Memory B cell (primary cell): ENCODE data around the gene KRT23.

Experiments
- ATAC-seq: fragments of 150-1000 bp; cut with Tn5 transposase; 2 replicates; pipeline ENCODE4 v1.10.0; 2021; ENCODE audit warnings: low read depth, mild to moderate bottlenecking, moderate library complexity
- DNase-seq, 2 donors: peaks; one replicate each; pipeline ENCODE4 v3.0.0; 2022; ENCODE audit warnings: low spot score in 2 of 2
- H3K27ac Mint-ChIP-seq: one replicate; pipeline ENCODE4 v1.8.0; 2022; ENCODE audit warnings: mild to moderate bottlenecking, moderate library complexity, mixed read lengths
- H3K27me3 Mint-ChIP-seq: one replicate; pipeline ENCODE4 v1.8.0; 2022; ENCODE audit warnings: mixed read lengths
- H3K36me3 Mint-ChIP-seq: one replicate; pipeline ENCODE4 v1.8.0; 2022; ENCODE audit warnings: mild to moderate bottlenecking, mixed read lengths
- H3K4me1 Mint-ChIP-seq: one replicate; pipeline ENCODE4 v1.8.0; 2022; ENCODE audit warnings: mixed read lengths
- H3K4me3 Mint-ChIP-seq: one replicate; pipeline ENCODE4 v1.8.0; 2022; ENCODE audit warnings: mild to moderate bottlenecking, moderate library complexity, mixed read lengths
- H3K9me3 Mint-ChIP-seq: one replicate; pipeline ENCODE4 v1.8.0; 2022; ENCODE audit warnings: mixed read lengths

Gene KRT23

GRCh38 chr17:40884708-40885512 lies 52.5 kb downstream of the KRT23 start, which contains the start of gene KRT20:
Gene KRT20 (minus strand): TSS chr17:40885242. CDS start chr17:40885185, 57 bp downstream.
- Mint-ChIP-seq H3K27me3 (peaks cover 13% of the 10 kb centered on the region), H3K36me3 (no peaks in the 10 kb centered on the region), H3K9me3 (no peaks in the 10 kb centered on the region), H3K4me1 (no peaks in the 10 kb centered on the region), H3K4me3 (no peak within 1 kb of the TSS), H3K27ac (no peak within 1 kb of the TSS)
- ATAC-seq (no peak), DNase-seq (no peak)

DNA sequence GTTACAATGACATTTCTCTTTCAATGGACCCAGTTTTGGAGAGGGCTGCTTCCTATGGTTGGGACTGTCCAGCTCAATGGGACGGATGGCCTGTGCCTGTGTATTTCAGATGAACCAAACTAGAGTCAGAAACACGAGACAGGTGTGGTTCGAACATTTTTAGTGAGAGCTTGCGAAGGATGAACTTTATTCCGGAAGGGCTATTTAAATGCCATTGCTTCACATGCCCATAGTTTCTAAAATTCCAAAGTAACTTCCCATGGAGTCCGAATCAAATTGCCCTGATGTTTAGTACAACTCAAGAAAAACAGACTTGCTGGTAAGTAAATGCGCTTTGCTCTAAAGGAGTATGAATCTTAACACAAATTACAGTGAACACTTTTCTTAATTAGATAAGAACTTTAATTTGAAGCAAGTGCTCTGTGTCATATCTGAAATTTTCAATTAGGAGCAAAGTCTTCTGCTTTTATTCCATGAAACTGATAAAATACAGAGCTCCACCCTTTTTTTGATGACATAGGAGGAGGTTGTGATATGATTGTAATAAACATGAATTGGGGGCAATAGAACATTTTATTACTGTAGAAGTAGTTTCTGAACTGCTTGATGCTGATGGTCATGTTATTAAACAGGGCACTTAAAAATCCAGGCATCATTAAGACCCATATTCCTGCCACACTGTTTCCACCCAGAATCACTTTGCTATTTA lies 53.7 kb downstream of the KRT23 start:
- H3K9me3 Mint-ChIP-seq = no peaks in the 10 kb centered on the region
- no peaks in the 10 kb centered on the region for H3K36me3 Mint-ChIP-seq
- no peak overlapping the region for H3K27ac Mint-ChIP-seq
- no peak for ATAC-seq
- no peak overlapping the region for H3K4me3 Mint-ChIP-seq
- no peak for DNase-seq
- no peaks in the 10 kb centered on the region for H3K4me1 Mint-ChIP-seq
- H3K27me3 Mint-ChIP-seq = peaks cover 6% of the 10 kb centered on the region

- no peak overlapping the region for H3K27ac Mint-ChIP-seq
- H3K4me3 Mint-ChIP-seq = no peak overlapping the region
- H3K9me3 Mint-ChIP-seq = no peaks in the 10 kb centered on the region
- DNase-seq (no peak), ATAC-seq (no peak)
- H3K27me3 Mint-ChIP-seq = peaks cover 3% of the 10 kb centered on the region
- no peaks in the 10 kb centered on the region for H3K36me3 Mint-ChIP-seq
- H3K4me1 Mint-ChIP-seq = no peaks in the 10 kb centered on the region
Observed at GRCh38 chr17:40883031-40883430, 54.4 kb downstream of the KRT23 start.

- ATAC-seq (no peak), DNase-seq (no peak)
- no peaks in the 10 kb centered on the region for H3K9me3 Mint-ChIP-seq
Observed at GRCh38 chr17:40879026-40879425, 58.4 kb downstream of the KRT23 start.

DNA sequence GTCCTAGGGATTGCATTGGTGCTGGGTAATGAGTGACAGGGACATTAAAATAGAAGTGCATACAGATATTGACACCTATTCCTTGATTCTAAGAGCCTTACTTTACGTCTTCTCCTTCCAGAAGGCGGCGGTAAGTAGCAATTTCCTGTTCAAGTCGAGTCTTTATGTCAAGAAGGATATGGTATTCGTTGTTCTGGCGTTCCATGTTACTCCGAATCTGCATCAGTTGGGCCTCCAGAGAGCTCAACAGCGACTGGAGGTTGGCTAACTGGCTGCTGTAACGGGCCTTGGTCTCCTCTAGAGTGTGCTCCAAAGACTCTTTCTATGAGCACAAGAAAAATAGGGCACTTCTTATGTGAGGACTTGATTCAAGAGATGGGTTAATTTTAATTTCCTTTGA lies 59.4 kb downstream of the KRT23 start:
- Mint-ChIP-seq H3K27me3 (no peaks in the 10 kb centered on the region), H3K9me3 (no peaks in the 10 kb centered on the region), H3K27ac (no peak overlapping the region), H3K4me1 (no peaks in the 10 kb centered on the region), H3K4me3 (no peak overlapping the region), H3K36me3 (no peaks in the 10 kb centered on the region)
- DNase-seq (no peak), ATAC-seq (no peak)

More at GRCh38 chr17:40879026-40879425, 58.4 kb downstream of the KRT23 start:
- no peak overlapping the region for H3K4me3 Mint-ChIP-seq
- peaks cover 3% of the 10 kb centered on the region for H3K27me3 Mint-ChIP-seq
- no peak overlapping the region for H3K27ac Mint-ChIP-seq
- H3K4me1 Mint-ChIP-seq = no peaks in the 10 kb centered on the region
- H3K36me3 Mint-ChIP-seq = no peaks in the 10 kb centered on the region

DNA sequence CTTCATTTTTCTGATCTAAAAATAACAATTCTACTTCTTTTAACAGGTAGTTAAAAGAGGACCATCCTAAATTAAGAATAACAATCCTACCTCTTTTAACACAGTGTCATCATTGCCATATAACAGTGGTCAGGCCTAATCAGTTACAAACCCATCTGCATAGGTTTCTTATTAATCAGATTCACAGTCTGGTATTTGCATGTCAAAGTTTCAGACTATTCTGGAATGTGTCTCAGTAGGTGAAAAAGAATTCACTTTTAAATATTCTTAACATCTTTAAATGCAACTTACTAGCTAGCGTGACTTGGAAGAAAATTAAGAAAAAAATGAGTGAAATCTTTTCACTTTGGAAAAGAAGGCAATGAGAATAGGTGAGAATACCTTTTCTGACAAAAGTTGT lies 63.6 kb downstream of the KRT23 start:
- peaks cover 4% of the 10 kb centered on the region for H3K27me3 Mint-ChIP-seq
- DNase-seq (no peak), ATAC-seq (no peak)
- H3K4me1 Mint-ChIP-seq = no peaks in the 10 kb centered on the region
- H3K36me3 Mint-ChIP-seq = no peaks in the 10 kb centered on the region
- no peaks in the 10 kb centered on the region for H3K9me3 Mint-ChIP-seq
- no peak overlapping the region for H3K4me3 Mint-ChIP-seq
- H3K27ac Mint-ChIP-seq = no peak overlapping the region

DNA sequence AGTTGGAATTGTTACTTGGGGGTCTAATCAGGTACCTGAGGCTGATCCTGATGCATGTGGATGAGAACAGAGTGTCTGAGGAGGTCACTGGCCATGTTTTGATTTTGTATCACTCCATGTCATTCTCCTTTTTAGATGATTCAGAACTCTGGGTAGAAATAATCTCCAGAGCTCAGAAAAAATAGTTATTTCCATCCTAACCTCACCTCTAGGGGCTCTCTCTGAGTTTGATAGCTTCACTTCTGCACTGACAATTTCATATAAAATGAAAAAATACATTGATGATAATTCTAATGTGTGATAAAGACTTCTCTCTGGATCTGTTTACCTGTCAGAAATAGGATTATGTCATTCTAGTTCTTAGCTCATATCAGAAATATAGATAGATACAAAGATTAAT lies 64.2 kb downstream of the KRT23 start:
- Mint-ChIP-seq H3K4me1 (no peaks in the 10 kb centered on the region), H3K36me3 (no peaks in the 10 kb centered on the region), H3K4me3 (no peak overlapping the region), H3K9me3 (no peaks in the 10 kb centered on the region), H3K27me3 (peaks cover 4% of the 10 kb centered on the region), H3K27ac (no peak overlapping the region)
- DNase-seq (no peak), ATAC-seq (no peak)
